Measurements from ENCODE around the gene CALU.

Gene CALU

DNA sequence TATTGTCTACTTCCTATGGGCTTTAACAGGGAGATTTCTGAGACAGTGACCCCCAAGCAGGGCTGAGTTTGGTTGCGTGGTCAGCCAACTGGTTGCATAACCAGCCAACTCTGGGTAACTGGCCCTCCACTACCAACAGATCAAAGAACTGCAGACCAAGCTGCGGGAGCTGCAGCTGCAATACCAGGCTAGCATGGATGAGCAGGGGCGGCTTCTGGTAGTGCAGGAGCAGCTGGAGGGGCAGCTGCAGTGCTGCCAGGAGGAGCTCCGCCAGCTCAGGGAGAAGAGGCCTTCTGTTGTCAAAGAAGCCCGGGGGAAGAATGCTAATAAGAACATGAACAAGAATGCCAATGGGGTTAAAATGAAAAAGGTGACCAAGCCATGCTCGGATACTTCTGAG is 75.3 kb downstream of the CALU start:
- DNase-seq = no peak

DNA sequence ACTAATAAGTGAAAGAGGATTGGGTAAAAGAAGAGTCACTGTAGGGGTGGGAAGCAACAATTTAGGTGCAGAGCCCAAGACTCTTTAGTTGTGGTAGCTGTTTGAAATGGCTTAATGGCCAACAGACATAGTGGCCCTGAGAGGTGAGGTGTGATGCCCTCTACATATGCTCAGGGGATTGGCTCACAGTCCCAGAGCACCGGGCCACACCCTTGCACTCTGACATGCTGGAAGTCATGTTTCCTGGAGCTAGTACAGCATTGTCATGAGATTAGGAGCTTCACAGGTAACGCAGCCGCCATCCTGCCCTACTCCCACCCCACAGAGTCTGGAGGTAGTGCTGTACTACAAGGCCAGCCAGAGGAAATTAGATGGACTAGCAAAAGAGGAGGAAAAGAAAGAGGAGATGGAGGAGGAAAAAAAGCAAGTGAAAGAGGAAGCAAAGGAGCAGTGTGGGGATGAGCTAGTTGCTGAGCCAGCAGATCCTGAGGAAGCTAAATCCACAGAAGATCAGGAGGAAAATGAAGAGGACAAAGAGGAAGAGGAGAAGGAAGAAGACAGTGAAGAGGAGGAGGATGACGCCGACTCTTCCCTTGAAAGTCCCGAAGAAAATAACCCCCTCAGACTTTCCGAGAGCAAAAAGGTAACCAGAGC is 76.3 kb downstream of the CALU start:
- no peak for DNase-seq

DNA sequence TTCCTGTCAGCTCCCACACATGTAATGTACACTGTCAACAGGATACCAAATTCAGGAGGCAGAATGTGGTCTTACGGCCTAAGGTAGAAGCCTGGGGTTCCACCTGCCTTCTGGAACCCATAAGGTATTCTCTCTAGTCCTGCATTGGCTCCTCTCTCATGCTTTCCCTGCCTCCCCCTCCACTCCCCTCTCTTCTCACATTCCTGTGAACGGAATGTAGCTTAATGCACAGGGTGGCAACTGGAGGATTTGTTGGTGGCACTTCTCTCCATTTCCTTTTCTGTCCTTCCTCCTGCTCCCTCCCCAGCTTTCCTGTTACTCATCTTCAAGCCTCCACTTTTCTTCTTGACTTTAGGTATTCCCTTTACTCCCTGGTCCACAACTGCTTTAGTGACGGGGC is 79.5 kb downstream of the CALU start:
- DNase-seq = no peak
